Upper lobe of right lung (tissue), 1 donor: Measurements from ENCODE around the gene VPS29. TPM values are rescaled to one million over a fixed set of nuclear protein-coding genes. Genes with fewer than 3 reads are reported as not detected.
A peak's percentile ranks its signal among the peaks of the same experiment; 100 is the strongest.

Experiments
- ATAC-seq: fragments of 200-7000 bp; cut with Tn5 transposase; one replicate; pipeline ENCODE4 v1.9.1; 2020; ENCODE audit warnings: mild to moderate bottlenecking, moderate library complexity
- DNase-seq: peaks from one replicate; pipeline ENCODE4 v3.0.0-alpha.2; 2020
- H3K27ac ChIP-seq: fragments of 200-600 bp; one replicate; pipeline ENCODE4 v1.8.0; 2022
- H3K27me3 ChIP-seq: fragments of 200-600 bp; one replicate; pipeline ENCODE4 v1.8.0; 2022; ENCODE audit warnings: mild to moderate bottlenecking
- H3K36me3 ChIP-seq: fragments of 200-600 bp; one replicate; pipeline ENCODE4 v1.8.0; 2022
- H3K4me1 ChIP-seq: fragments of 200-600 bp; one replicate; pipeline ENCODE4 v1.8.0; 2022
- H3K4me3 ChIP-seq: fragments of 200-600 bp; one replicate; pipeline ENCODE4 v1.8.0; 2022; ENCODE audit warnings: mild to moderate bottlenecking
- H3K9me3 ChIP-seq: fragments of 200-600 bp; one replicate; pipeline ENCODE4 v1.8.0; 2022
- CTCF ChIP-seq: fragments of 200-600 bp; IDR thresholded peaks from one replicate; pipeline ENCODE4 v1.8.0; 2022; ENCODE audit warnings: antibody characterized with exemption
- intact Hi-C: fragments of 100-400 bp; cut with DNase I; formaldehyde crosslinking; loops from one replicate; pipeline ENCODE4 v1.11.0; 2022
- long read RNA-seq: library from polyadenylated mRNA; unstranded; transcript quantifications from one replicate; pipeline ENCODE4 v2.0.0, GENCODE V29; 2021
- total RNA-seq: library from RNA; stranded (reverse); fragmentation: NEBNext Ultra II Directional; extraction: Animal tissue kit (Norgen Biotek cat#: 25700); gene quantifications from one replicate; pipeline ENCODE4 v1.2.1, GENCODE V29; 2021
- donor health status: DM: no; HTN: yes; CAD: no; lungs with severe emphysema.

Gene VPS29
- 99.0 TPM for total RNA-seq
- long read RNA-seq, transcript VPS29-206 (4 exons, 1,523 nt) = major isoform, 43 of 73 reads
- long read RNA-seq, partial matches to known transcripts = 22 of 73 reads
- long read RNA-seq, other reads (novel, unspliced or antisense) = 6 of 73 reads

DNA sequence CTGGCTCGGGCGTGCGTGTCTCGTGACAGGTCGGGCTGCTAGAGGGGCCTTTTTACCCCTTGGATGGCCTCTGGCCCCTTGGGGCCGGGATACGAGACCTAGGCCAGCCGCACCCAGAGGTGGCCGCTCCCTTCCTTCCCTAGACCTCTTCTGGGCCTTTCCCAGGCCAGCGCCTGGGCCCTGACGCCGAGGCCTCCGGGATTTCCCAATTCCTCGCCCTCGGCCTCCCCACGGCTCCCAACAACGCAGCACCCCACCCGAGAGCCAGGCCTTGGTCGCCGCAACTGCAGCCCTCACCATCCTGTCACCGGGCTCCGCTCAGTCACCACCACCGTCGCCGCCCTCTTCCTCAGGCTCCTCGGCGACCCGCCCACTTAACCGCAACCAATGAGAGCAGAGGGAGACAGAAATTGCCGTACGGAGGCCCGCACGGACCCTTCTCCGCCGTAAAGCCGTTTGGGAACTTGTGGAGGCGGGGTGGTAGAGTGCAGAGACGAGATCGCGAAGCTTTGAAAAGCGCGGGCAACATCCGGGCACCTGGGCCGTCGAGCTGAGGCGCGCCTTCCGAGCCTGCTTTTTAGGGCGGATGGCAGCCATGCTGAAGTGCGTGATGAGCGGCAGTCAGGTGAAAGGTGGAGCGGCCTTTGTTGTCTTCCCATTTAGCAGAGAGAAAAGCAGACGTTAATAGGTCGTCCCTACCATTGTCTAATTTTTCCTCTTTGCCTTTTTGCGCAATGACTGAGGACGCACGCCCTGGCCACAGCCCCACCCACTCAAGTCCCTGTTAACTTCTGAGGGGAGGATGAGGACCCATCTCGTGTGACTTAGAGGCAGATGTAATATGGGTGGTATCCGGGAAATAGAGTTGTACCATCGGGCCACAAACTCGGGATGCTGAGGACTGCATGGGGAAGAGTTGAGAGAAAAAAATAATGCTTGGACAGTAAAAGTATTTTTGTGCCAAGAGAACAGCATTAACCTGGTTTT, at the start of gene VPS29, which contains the start of gene RAD9B:
VPS29 (minus strand) TSS at position 360 of the 987 bp plus-strand sequence; CDS start at position 300, 60 bp downstream.
RAD9B (plus strand) TSS at position 580 of the 987 bp plus-strand sequence; CDS start at position 587, 7 bp downstream.
- Histone ChIP-seq H3K27ac (peak within 1 kb of the TSS; percentile 91), H3K4me1 (peaks cover 31% of the 10 kb centered on the region), H3K4me3 (peak within 1 kb of the TSS; percentile 78), H3K9me3 (no peaks in the 10 kb centered on the region), H3K36me3 (no peaks in the 10 kb centered on the region), H3K27me3 (no peaks in the 10 kb centered on the region)
- DNase-seq = peak; percentile 99
- peak; percentile 99 for ATAC-seq
- TF ChIP-seq CTCF = no peak
- intact Hi-C loops = no loop called here

- TF ChIP-seq CTCF = no peak
- peaks cover 20% of the 10 kb centered on the region for H3K36me3 ChIP-seq
- peaks cover 22% of the 10 kb centered on the region for H3K4me1 ChIP-seq
- no peaks in the 10 kb centered on the region for H3K27me3 ChIP-seq
- DNase-seq (no peak), ATAC-seq (no peak)
- intact Hi-C loops = no loop called here
- H3K4me3 ChIP-seq = no peak overlapping the region
- no peak overlapping the region for H3K27ac ChIP-seq
- no peaks in the 10 kb centered on the region for H3K9me3 ChIP-seq
These were observed 49.1 kb upstream of the VPS29 start for GRCh38 chr12:110550981-110551380.

- intact Hi-C loops = no loop called here
- TF ChIP-seq CTCF = no peak
- no peaks in the 10 kb centered on the region for H3K27me3 ChIP-seq
- no peak overlapping the region for H3K4me3 ChIP-seq
- H3K27ac ChIP-seq = no peak overlapping the region
- H3K4me1 ChIP-seq = peaks cover 26% of the 10 kb centered on the region
- H3K36me3 ChIP-seq = peaks cover 20% of the 10 kb centered on the region
- DNase-seq (no peak), ATAC-seq (no peak)
- no peaks in the 10 kb centered on the region for H3K9me3 ChIP-seq
These were observed 47.8 kb upstream of the VPS29 start for GRCh38 chr12:110549716-110550115.

- TF ChIP-seq CTCF = no peak
- Histone ChIP-seq H3K36me3 (peaks cover 20% of the 10 kb centered on the region), H3K4me1 (peaks cover 36% of the 10 kb centered on the region), H3K9me3 (no peaks in the 10 kb centered on the region), H3K27me3 (no peaks in the 10 kb centered on the region), H3K27ac (no peak overlapping the region), H3K4me3 (no peak overlapping the region)
- no peak for ATAC-seq
- intact Hi-C loops = no loop called here
- no peak for DNase-seq
These were observed 46.8 kb upstream of the VPS29 start for GRCh38 chr12:110548678-110549077.

GRCh38 chr12:110547090-110547489, 45.2 kb upstream of the VPS29 start:
- Histone ChIP-seq H3K4me1 (peaks cover 47% of the 10 kb centered on the region), H3K36me3 (peaks cover 20% of the 10 kb centered on the region), H3K4me3 (no peak overlapping the region), H3K27ac (no peak overlapping the region), H3K27me3 (no peaks in the 10 kb centered on the region), H3K9me3 (no peaks in the 10 kb centered on the region)
- intact Hi-C loops = no loop called here
- DNase-seq (no peak), ATAC-seq (no peak)
- no peak for TF ChIP-seq CTCF
